SK-N-SH (cell line): ENCODE results near the gene SLC1A2. TPM values are rescaled to one million over a fixed set of nuclear protein-coding genes. Genes with fewer than 3 reads are reported as not detected.
A peak's percentile ranks its signal among the peaks of the same experiment; 100 is the strongest.

Source experiments
- CTCF ChIA-PET: fragments of 300-600, 350-600 bp; formaldehyde crosslinking; extraction: SDS; loops from one replicate; lab custom pipeline; 2021; lab: Yijun Ruan, JAX
- POLR2A ChIA-PET: fragments of 350-600 bp; sonication (Branson Sonifier 250); formaldehyde crosslinking; extraction: SDS; loops from one replicate; lab custom pipeline; 2020; ENCODE audit warnings: antibody characterized with exemption, inconsistent platforms; lab: Yijun Ruan, JAX
- DNase-seq: peaks from one replicate; pipeline ENCODE4 v3.0.0; 2012
- H2AFZ ChIP-seq: fragments of 200-600 bp; sonication (generic); 2 replicates; pipeline ENCODE4 v1.8.1; 2016; ENCODE audit warnings: antibody characterized with exemption, mild to moderate bottlenecking, low read depth
- H3F3A ChIP-seq: fragments of 200-600 bp; sonication (generic); replicated peaks from 2 replicates; pipeline ENCODE3; 2016; ENCODE audit warnings: antibody characterized with exemption, mild to moderate bottlenecking; ENCODE audit not compliant: insufficient read depth
- H3K27ac ChIP-seq, 2 experiments: fragments of 200-500 bp in 1 of 2; fragments of 200-600 bp in 1 of 2; sonication (Bioruptor generic) in 1 of 2; sonication (generic), shearing (Covaris generic) in 1 of 2; 2 replicates each; pipeline versions ENCODE4 v1.5.1 to v1.6.1; 2014 to 2016; ENCODE audit warnings: low read depth in 2 of 2, inconsistent platforms in 1 of 2, low read length in 1 of 2, mild to moderate bottlenecking in 1 of 2, mixed read lengths in 1 of 2
- H3K27me3 ChIP-seq: fragments of 200-600 bp; sonication (generic), shearing (Covaris generic); 2 replicates; pipeline ENCODE4 v1.6.1; 2016; ENCODE audit warnings: mixed run types; ENCODE audit not compliant: insufficient read depth
- H3K36me3 ChIP-seq, 2 experiments: fragments of 200-500 bp in 1 of 2; fragments of 200-600 bp in 1 of 2; sonication (Bioruptor generic) in 1 of 2; sonication (generic) in 1 of 2; replicated peaks in 1 of 2; 2 replicates each; pipeline versions ENCODE3 to v1.5.1; 2014 to 2016; ENCODE audit warnings: low read length in 1 of 2, mild to moderate bottlenecking in 1 of 2; ENCODE audit not compliant: insufficient read depth in 2 of 2, control insufficient read depth in 1 of 2
- H3K4me1 ChIP-seq, 2 experiments: fragments of 200-500 bp in 1 of 2; fragments of 200-600 bp in 1 of 2; sonication (Bioruptor generic) in 1 of 2; sonication (generic), shearing (Covaris generic) in 1 of 2; 2 replicates each; pipeline versions ENCODE4 v1.5.1 to v1.6.1; 2014 to 2016; ENCODE audit warnings: low read depth in 1 of 2, low read length in 1 of 2, mixed run types in 1 of 2; ENCODE audit not compliant: insufficient read depth in 2 of 2, control insufficient read depth in 1 of 2
- H3K4me2 ChIP-seq: fragments of 200-600 bp; sonication (generic), shearing (Covaris generic); 2 replicates; pipeline ENCODE4 v1.6.1; 2017; ENCODE audit warnings: mixed run types
- H3K4me3 ChIP-seq, 2 experiments: fragments of 200-500 bp in 1 of 2; fragments of 200-600 bp in 1 of 2; sonication (Bioruptor generic) in 1 of 2; sonication (generic), shearing (Covaris generic) in 1 of 2; 2 replicates each; pipeline versions ENCODE4 v1.5.1 to v1.8.1; 2014 to 2016; ENCODE audit warnings: low read depth in 2 of 2, inconsistent platforms in 1 of 2, low read length in 1 of 2, mild to moderate bottlenecking in 1 of 2, mixed read lengths in 1 of 2, moderate library complexity in 1 of 2
- H3K79me2 ChIP-seq: fragments of 200-600 bp; sonication (generic); 2 replicates; pipeline ENCODE4 v1.8.1; 2017; ENCODE audit warnings: mild to moderate bottlenecking; ENCODE audit not compliant: insufficient read depth
- H3K9ac ChIP-seq: fragments of 200-600 bp; sonication (generic); 2 replicates; pipeline ENCODE4 v1.6.1; 2017; ENCODE audit warnings: mixed run types
- H3K9me2 ChIP-seq: fragments of 200-600 bp; sonication (generic); 2 replicates; pipeline ENCODE4 v1.6.1; 2017; ENCODE audit warnings: mixed run types
- H3K9me3 ChIP-seq: fragments of 200-600 bp; sonication (generic); 2 replicates; pipeline ENCODE4 v1.6.1; 2017; ENCODE audit warnings: mixed run types, mild to moderate bottlenecking, moderate library complexity
- H4K20me1 ChIP-seq: fragments of 200-600 bp; sonication (generic); 2 replicates; pipeline ENCODE4 v1.6.1; 2017; ENCODE audit warnings: mild to moderate bottlenecking, mixed run types; ENCODE audit not compliant: insufficient read depth
- FOXJ3 ChIP-seq: sonication (generic); formaldehyde crosslinking; IDR thresholded peaks from 2 replicates; pipeline ENCODE4 v1.5.1; 2020; ENCODE audit warnings: mild to moderate bottlenecking, missing genetic modification reagents
- GABPA ChIP-seq: IDR thresholded peaks from 2 replicates; pipeline ENCODE4 v1.4.0; 2012; ENCODE audit warnings: low read depth, mild to moderate bottlenecking
- MXI1 ChIP-seq: IDR thresholded peaks from 2 replicates; pipeline ENCODE4 v1.6.1; 2012; ENCODE audit warnings: mild to moderate bottlenecking, low read depth, low read length, improper control_type of control experiment
- NFIC ChIP-seq: IDR thresholded peaks from 2 replicates; pipeline ENCODE4 v1.4.0; 2012; ENCODE audit warnings: borderline replicate concordance
- NRF1 ChIP-seq: IDR thresholded peaks from 2 replicates; pipeline ENCODE4 v1.6.1; 2012; ENCODE audit warnings: low read depth, mild to moderate bottlenecking, low read length
- POLR2AphosphoS5 ChIP-seq: IDR thresholded peaks from 2 replicates; pipeline ENCODE4 v1.6.1; 2012; ENCODE audit warnings: low read depth, low read length
- RCOR1 ChIP-seq: fragments of 150-350 bp; IDR thresholded peaks from 2 replicates; pipeline ENCODE4 v1.6.1; 2017; ENCODE audit warnings: antibody characterized with exemption, low read length
- SIN3A ChIP-seq: IDR thresholded peaks from 2 replicates; pipeline ENCODE4 v1.6.1; 2012; ENCODE audit warnings: low read depth, mild to moderate bottlenecking, low read length, moderate library complexity, borderline replicate concordance
- WGBS: methylation state at CpG from one replicate; pipeline ENCODE4 v1.1.6; 2017; ENCODE audit warnings: low lambda C conversion rate; 5-methylcytosine and 5-hydroxymethylcytosine counted together
- polyA plus RNA-seq, 3 experiments: library from polyadenylated mRNA; depleted of rRNA; stranded (reverse); fragments of >200 nt; gene quantifications; 2 replicates each; pipeline ENCODE4 v1.2.3, GENCODE V29; 2012
- TF ChIP-seq, protein P1 (sequence below): IDR thresholded peaks from 2 replicates; pipeline ENCODE4 v1.6.1; 2012; ENCODE audit warnings: mild to moderate bottlenecking, low read depth, low read length, moderate library complexity
- TF ChIP-seq, protein P2 (sequence below): IDR thresholded peaks from 2 replicates; pipeline ENCODE4; 2012
- TF ChIP-seq, protein P3 (sequence below): fragments of 200-600 bp; sonication (generic); IDR thresholded peaks from 2 replicates; pipeline ENCODE4 v1.6.1; 2017; ENCODE audit warnings: antibody characterized with exemption, mild to moderate bottlenecking, moderate library complexity
- TF ChIP-seq, protein P4 (sequence below): IDR thresholded peaks from 2 replicates; pipeline ENCODE4 v1.4.0; 2012; ENCODE audit warnings: low read depth, borderline replicate concordance
- TF ChIP-seq, protein P5 (sequence below): fragments of 150-350 bp; IDR thresholded peaks from 2 replicates; pipeline ENCODE4 v1.6.1; 2017; ENCODE audit warnings: antibody characterized with exemption, low read length, low read depth, borderline replicate concordance
- TF ChIP-seq, protein P6 (sequence below): IDR thresholded peaks from 2 replicates; pipeline ENCODE4 v1.4.0; 2012; ENCODE audit warnings: low read depth, borderline replicate concordance

Gene SLC1A2
- polyA plus RNA-seq, 1 of the 3 experiments (the other 2 are of a cell fraction): under 0.01 TPM

DNA sequence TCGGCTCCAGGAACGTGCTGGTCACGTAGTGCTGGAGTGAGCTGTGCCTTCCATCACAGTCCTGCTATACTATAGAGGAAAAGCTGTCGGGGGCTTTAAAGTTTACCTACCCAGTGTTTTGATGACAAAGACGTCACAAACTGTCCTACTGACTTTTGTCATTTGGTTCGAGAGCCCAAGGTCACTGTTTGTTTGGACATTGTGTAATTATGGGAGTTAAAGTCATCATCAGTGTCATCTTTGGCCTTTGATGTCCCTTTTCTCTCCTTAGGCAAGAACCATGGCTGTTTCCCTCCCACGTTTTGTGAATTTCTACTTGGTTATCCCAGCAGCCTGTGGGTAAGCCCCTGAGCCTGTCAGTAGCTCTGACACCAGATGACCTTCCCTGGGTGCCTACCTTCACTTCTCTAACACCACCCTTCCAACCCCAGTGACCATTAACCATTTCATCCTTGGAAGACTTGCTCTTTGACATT is 59.3 kb downstream of the SLC1A2 start (continued):
- TF ChIP-seq RCOR1: no peak
- TF ChIP-seq MXI1: no peak
- TF ChIP-seq, protein P1, sequence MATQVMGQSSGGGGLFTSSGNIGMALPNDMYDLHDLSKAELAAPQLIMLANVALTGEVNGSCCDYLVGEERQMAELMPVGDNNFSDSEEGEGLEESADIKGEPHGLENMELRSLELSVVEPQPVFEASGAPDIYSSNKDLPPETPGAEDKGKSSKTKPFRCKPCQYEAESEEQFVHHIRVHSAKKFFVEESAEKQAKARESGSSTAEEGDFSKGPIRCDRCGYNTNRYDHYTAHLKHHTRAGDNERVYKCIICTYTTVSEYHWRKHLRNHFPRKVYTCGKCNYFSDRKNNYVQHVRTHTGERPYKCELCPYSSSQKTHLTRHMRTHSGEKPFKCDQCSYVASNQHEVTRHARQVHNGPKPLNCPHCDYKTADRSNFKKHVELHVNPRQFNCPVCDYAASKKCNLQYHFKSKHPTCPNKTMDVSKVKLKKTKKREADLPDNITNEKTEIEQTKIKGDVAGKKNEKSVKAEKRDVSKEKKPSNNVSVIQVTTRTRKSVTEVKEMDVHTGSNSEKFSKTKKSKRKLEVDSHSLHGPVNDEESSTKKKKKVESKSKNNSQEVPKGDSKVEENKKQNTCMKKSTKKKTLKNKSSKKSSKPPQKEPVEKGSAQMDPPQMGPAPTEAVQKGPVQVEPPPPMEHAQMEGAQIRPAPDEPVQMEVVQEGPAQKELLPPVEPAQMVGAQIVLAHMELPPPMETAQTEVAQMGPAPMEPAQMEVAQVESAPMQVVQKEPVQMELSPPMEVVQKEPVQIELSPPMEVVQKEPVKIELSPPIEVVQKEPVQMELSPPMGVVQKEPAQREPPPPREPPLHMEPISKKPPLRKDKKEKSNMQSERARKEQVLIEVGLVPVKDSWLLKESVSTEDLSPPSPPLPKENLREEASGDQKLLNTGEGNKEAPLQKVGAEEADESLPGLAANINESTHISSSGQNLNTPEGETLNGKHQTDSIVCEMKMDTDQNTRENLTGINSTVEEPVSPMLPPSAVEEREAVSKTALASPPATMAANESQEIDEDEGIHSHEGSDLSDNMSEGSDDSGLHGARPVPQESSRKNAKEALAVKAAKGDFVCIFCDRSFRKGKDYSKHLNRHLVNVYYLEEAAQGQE: no peak

DNA sequence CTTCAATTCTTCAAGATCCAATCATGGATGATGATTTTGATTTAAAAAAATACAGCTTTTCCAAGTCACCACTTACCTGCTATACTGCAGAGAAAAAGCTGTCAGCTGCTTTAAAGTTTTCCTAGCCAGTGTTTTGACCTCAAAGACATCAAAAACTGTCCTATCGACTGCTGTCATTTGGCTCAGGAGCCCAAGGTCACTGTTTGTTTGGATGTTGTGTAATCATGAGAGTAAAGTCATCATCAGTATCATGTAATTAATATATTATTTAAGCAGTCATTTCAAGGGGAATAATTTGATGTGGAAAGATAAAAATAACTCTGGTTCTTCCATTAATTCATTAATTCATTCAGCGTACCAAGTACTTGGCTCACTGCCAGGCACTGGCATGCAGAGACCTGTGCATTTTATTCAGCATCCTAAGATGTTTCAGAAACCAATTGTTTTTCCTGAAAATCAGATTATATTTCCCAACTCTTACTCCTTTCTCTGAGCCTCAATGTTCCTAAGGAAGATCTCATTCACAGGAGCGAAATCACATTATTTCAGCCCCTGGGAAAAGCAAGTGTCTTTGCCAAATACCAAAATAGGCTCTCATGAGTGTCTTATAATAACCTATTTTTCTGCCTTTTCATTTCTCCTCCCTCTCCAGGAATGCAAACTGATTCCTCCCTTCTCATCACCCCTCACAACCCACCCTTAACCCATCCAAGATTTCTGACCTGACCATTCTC is 59.9 kb downstream of the SLC1A2 start:
- peaks cover 15% of the 10 kb centered on the region for H3F3A ChIP-seq
- no peaks in the 10 kb centered on the region for H3K9me2 ChIP-seq
- H3K4me1 ChIP-seq: peaks cover 3 to 24% of the 10 kb centered on the region in 2 experiments; a peak in 3 of 4 replicates
- no peaks in the 10 kb centered on the region for H3K36me3 ChIP-seq
- H3K79me2 ChIP-seq: no peaks in the 10 kb centered on the region
- ChIA-PET POLR2A (no interaction called here), CTCF (interaction anchor here (1.3 kb wide), 1 partner anchor 33 kb away, joined by 5 read pairs; no protein-coding TSS in a partner anchor)
- DNase-seq: no peak
- H2AFZ ChIP-seq: no peak overlapping the region
- no peak overlapping the region for H3K4me2 ChIP-seq
- TF ChIP-seq, protein P2, sequence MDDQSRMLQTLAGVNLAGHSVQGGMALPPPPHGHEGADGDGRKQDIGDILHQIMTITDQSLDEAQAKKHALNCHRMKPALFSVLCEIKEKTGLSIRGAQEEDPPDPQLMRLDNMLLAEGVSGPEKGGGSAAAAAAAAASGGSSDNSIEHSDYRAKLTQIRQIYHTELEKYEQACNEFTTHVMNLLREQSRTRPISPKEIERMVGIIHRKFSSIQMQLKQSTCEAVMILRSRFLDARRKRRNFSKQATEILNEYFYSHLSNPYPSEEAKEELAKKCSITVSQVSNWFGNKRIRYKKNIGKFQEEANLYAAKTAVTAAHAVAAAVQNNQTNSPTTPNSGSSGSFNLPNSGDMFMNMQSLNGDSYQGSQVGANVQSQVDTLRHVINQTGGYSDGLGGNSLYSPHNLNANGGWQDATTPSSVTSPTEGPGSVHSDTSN: no peak
- no peak for TF ChIP-seq GABPA
- TF ChIP-seq NFIC: peak; percentile 49; the same call in 1 of the 2 replicates
- H3K4me3 ChIP-seq: no peak overlapping the region
- no peak overlapping the region for H3K27ac ChIP-seq
- no peak overlapping the region for H3K9ac ChIP-seq
- H3K27me3 ChIP-seq: no peaks in the 10 kb centered on the region
- H4K20me1 ChIP-seq: no peaks in the 10 kb centered on the region
- H3K9me3 ChIP-seq: no peaks in the 10 kb centered on the region
- WGBS: 85% methylated on average over 3 of the region's 3 CpGs

DNA sequence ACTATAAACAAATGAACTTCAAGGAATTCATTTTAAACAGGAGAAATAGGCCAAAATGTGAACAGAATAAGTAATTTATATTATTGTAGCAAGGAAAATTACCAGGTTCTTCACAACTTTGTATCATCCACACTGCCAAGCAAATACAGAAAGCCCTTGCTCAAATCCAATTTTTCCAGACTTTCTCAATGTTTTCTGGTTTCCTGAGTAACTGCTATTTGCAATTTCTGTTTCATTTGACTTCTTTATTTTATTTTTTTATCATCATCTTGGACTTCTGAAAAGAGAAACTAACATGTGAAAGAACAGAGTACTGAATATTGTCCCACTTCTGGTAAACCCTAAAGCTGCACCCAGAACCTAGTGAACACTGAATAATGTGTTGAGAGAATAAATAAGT is 61.0 kb downstream of the SLC1A2 start:
- no peak overlapping the region for H3K9ac ChIP-seq
- ChIA-PET CTCF (no interaction called here), POLR2A (no interaction called here)
- H3K36me3 ChIP-seq: no peaks in the 10 kb centered on the region
- H4K20me1 ChIP-seq: no peaks in the 10 kb centered on the region
- no peaks in the 10 kb centered on the region for H3K79me2 ChIP-seq
- H3K4me2 ChIP-seq: no peak overlapping the region
- H3F3A ChIP-seq: peaks cover 11% of the 10 kb centered on the region
- no peaks in the 10 kb centered on the region for H3K9me2 ChIP-seq
- H3K9me3 ChIP-seq: no peaks in the 10 kb centered on the region
- no peaks in the 10 kb centered on the region for H3K27me3 ChIP-seq
- no peak overlapping the region for H3K27ac ChIP-seq
- H3K4me1 ChIP-seq: peaks cover 0 to 17% of the 10 kb centered on the region in 2 experiments; a peak in 3 of 4 replicates
- no peak overlapping the region for H3K4me3 ChIP-seq
- H2AFZ ChIP-seq: no peak overlapping the region
- no peak for DNase-seq
- TF ChIP-seq POLR2AphosphoS5 (no peak), FOXJ3 (no peak), SIN3A (no peak), NRF1 (no peak)
- TF ChIP-seq, protein P3, sequence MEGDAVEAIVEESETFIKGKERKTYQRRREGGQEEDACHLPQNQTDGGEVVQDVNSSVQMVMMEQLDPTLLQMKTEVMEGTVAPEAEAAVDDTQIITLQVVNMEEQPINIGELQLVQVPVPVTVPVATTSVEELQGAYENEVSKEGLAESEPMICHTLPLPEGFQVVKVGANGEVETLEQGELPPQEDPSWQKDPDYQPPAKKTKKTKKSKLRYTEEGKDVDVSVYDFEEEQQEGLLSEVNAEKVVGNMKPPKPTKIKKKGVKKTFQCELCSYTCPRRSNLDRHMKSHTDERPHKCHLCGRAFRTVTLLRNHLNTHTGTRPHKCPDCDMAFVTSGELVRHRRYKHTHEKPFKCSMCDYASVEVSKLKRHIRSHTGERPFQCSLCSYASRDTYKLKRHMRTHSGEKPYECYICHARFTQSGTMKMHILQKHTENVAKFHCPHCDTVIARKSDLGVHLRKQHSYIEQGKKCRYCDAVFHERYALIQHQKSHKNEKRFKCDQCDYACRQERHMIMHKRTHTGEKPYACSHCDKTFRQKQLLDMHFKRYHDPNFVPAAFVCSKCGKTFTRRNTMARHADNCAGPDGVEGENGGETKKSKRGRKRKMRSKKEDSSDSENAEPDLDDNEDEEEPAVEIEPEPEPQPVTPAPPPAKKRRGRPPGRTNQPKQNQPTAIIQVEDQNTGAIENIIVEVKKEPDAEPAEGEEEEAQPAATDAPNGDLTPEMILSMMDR: no peak
- TF ChIP-seq, protein P4, sequence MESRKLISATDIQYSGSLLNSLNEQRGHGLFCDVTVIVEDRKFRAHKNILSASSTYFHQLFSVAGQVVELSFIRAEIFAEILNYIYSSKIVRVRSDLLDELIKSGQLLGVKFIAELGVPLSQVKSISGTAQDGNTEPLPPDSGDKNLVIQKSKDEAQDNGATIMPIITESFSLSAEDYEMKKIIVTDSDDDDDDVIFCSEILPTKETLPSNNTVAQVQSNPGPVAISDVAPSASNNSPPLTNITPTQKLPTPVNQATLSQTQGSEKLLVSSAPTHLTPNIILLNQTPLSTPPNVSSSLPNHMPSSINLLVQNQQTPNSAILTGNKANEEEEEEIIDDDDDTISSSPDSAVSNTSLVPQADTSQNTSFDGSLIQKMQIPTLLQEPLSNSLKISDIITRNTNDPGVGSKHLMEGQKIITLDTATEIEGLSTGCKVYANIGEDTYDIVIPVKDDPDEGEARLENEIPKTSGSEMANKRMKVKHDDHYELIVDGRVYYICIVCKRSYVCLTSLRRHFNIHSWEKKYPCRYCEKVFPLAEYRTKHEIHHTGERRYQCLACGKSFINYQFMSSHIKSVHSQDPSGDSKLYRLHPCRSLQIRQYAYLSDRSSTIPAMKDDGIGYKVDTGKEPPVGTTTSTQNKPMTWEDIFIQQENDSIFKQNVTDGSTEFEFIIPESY: no peak
- TF ChIP-seq, protein P5, sequence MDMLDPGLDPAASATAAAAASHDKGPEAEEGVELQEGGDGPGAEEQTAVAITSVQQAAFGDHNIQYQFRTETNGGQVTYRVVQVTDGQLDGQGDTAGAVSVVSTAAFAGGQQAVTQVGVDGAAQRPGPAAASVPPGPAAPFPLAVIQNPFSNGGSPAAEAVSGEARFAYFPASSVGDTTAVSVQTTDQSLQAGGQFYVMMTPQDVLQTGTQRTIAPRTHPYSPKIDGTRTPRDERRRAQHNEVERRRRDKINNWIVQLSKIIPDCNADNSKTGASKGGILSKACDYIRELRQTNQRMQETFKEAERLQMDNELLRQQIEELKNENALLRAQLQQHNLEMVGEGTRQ: no peak
- TF ChIP-seq, protein P6, sequence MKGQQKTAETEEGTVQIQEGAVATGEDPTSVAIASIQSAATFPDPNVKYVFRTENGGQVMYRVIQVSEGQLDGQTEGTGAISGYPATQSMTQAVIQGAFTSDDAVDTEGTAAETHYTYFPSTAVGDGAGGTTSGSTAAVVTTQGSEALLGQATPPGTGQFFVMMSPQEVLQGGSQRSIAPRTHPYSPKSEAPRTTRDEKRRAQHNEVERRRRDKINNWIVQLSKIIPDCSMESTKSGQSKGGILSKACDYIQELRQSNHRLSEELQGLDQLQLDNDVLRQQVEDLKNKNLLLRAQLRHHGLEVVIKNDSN: no peak
